ENCODE results near the gene GPC3. TPM values are rescaled to one million over a fixed set of nuclear protein-coding genes. Genes with fewer than 3 reads are reported as not detected.

GPC3 gene
- total RNA-seq, 1 experiment from 2014 or later, result 0.98 TPM

DNA sequence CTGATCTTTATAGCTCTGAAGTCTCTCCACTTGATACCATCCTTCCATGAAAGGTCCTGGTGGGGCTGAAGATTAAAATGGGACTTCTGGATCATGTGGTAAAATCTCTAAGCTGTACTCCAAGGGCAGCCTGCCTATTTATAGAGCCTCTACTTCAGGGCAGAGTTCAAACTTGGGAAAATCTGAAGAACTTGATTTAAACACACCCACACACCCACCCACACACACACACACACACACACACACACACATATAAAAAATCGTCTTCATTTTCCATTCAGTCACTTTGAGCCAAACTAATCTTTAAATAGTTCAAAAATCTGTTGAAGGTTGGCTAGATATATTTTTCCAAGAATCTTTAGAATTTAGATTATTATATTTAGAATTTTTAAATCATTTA, 335.2 kb downstream of the GPC3 start:
- Histone ChIP-seq H4K20me1 (ENCODE audit: insufficient read depth) (no peaks in the 10 kb centered on the region), H3K9ac (ENCODE audit: low read length) (no peak overlapping the region), H2AFZ (ENCODE audit: low read depth, low read length, poor library complexity, severe bottlenecking) (no peak overlapping the region), H3K27ac (ENCODE audit: low read depth, low read length) (no peak overlapping the region), H3K36me3 (ENCODE audit: control insufficient read depth in 1 of 2, insufficient read depth in 2 of 2, low read length in 2 of 2) (no peaks in the 10 kb centered on the region), H3K4me1 (ENCODE audit: control insufficient read depth in 1 of 2, insufficient read depth in 2 of 2, low read length in 2 of 2) (no peaks in the 10 kb centered on the region), H3K9me2 (ENCODE audit: insufficient read depth) (no peaks in the 10 kb centered on the region), H3K4me2 (ENCODE audit: low read length) (no peak overlapping the region), H3K79me2 (ENCODE audit: insufficient read depth, low read length) (no peaks in the 10 kb centered on the region), H3K9me3 (ENCODE audit: control insufficient read depth in 1 of 2, insufficient read depth in 1 of 2, low read depth in 1 of 2, low read length in 2 of 2) (no peaks in the 10 kb centered on the region), H3K4me3 (replicated peaks in 1 of 2; ENCODE audit: low read depth in 1 of 2, low read length in 2 of 2) (no peak overlapping the region), H3K27me3 (ENCODE audit: insufficient read depth, low read length) (no peaks in the 10 kb centered on the region)
- DNase-seq (ENCODE audit: low read depth, low spot score), result no peak
- ChIA-PET CTCF (no interaction called here), POLR2A (interaction anchor here (0.8 kb wide), 1 partner anchor 9 kb away, joined by 4 read pairs; no protein-coding TSS in a partner anchor), RAD21 (ENCODE audit: low non-redundant PET in 1 of 2, low total read pairs in 2 of 2, uncharacterized antibody in 2 of 2, unreplicated experiment in 2 of 2) (no interaction called here)
- no TSS peak for BruUV-seq (replicated peaks)
- no peak for ATAC-seq
- intact Hi-C loops (cut with micrococcal nuclease), result no loop called here
- no peak for TF ChIP-seq TCF7L2 (IDR thresholded peaks at IDR 0.05; ENCODE audit: borderline replicate concordance, extremely low read depth, insufficient read depth, insufficient read length)
- no peak for TF ChIP-seq YY1 (IDR thresholded peaks at IDR 0.05; ENCODE audit: extremely low read depth, insufficient replicate concordance, low read depth, low read length)
- TF ChIP-seq EGR1 (IDR thresholded peaks at IDR 0.05; ENCODE audit: low read depth), result no peak
- TF ChIP-seq, protein P1, sequence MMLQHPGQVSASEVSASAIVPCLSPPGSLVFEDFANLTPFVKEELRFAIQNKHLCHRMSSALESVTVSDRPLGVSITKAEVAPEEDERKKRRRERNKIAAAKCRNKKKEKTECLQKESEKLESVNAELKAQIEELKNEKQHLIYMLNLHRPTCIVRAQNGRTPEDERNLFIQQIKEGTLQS (IDR thresholded peaks at IDR 0.05), result no peak
- no peak for TF ChIP-seq CEBPB (IDR thresholded peaks at IDR 0.05; ENCODE audit: low read depth)
- TF ChIP-seq RAD21 (IDR thresholded peaks at IDR 0.05; ENCODE audit: low read depth), result no peak
- TF ChIP-seq SRF (IDR thresholded peaks at IDR 0.05; ENCODE audit: low read depth), result no peak
- no peak for TF ChIP-seq JUND (IDR thresholded peaks at IDR 0.05)
- TF ChIP-seq REST (IDR thresholded peaks at IDR 0.05; ENCODE audit: low read depth), result no peak
